ENCODE data around the gene LAMA5. TPM values are rescaled to one million over a fixed set of nuclear protein-coding genes. Genes with fewer than 3 reads are reported as not detected.

The LAMA5 gene
- total and polyA plus RNA-seq, 9 donors = 4.7 to 115 (median 42.2) TPM

GRCh38 chr20:62311832-62312661, 55.1 kb downstream of the LAMA5 start:
- no peak overlapping the region for H3K27ac ChIP-seq
- WGBS, 3 donors = 92 to 95% (median 93%) methylated on average over 47 to 60 of the region's 60 CpGs
- H3K36me3 ChIP-seq = no peaks in the 10 kb centered on the region
- H3K4me3 ChIP-seq = no peak overlapping the region
- intact Hi-C loops (cut with DNase I) = loop anchor here in 1 of 4 donors (5.0 kb wide), 1 partner anchor 70 kb away; no protein-coding TSS in a partner anchor
- no peaks in the 10 kb centered on the region for H3K9me3 ChIP-seq
- H3K4me1 ChIP-seq (ENCODE audit: insufficient read depth) = peaks cover 1% of the 10 kb centered on the region
- no peak for DNase-seq
- H3K27me3 ChIP-seq = no peaks in the 10 kb centered on the region
- TF ChIP-seq, protein P1, sequence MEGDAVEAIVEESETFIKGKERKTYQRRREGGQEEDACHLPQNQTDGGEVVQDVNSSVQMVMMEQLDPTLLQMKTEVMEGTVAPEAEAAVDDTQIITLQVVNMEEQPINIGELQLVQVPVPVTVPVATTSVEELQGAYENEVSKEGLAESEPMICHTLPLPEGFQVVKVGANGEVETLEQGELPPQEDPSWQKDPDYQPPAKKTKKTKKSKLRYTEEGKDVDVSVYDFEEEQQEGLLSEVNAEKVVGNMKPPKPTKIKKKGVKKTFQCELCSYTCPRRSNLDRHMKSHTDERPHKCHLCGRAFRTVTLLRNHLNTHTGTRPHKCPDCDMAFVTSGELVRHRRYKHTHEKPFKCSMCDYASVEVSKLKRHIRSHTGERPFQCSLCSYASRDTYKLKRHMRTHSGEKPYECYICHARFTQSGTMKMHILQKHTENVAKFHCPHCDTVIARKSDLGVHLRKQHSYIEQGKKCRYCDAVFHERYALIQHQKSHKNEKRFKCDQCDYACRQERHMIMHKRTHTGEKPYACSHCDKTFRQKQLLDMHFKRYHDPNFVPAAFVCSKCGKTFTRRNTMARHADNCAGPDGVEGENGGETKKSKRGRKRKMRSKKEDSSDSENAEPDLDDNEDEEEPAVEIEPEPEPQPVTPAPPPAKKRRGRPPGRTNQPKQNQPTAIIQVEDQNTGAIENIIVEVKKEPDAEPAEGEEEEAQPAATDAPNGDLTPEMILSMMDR (IDR thresholded peaks at IDR 0.05) = no peak
- TF ChIP-seq EP300 (IDR thresholded peaks at IDR 0.05) = no peak
- TF ChIP-seq POLR2A (IDR thresholded peaks at IDR 0.05) = no peak

DNA sequence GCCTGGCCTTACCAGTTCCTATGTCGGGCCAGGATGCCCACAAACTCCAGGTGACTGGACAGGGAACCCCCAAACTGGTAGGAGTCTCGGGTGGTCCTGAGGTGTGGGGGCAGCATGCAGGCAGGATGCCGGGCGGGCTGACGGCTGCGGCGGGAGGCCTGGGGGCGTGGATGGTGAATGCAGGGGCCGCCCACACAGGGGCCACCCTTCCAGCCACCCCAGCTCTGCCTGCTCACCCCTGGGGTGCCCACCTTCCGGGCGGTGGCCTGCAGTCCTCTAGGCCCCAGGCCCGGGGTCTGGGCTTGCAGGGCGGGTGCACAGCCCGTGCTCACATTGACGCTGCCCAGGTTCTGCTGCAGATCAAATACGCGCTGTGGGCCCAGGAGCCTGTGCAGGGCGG, 56.0 kb downstream of the LAMA5 start:
- Histone ChIP-seq H3K27ac (peak overlapping the region in 1 of 2 donors; percentile 77), H3K36me3 (no peaks in the 10 kb centered on the region), H3K9me3 (no peaks in the 10 kb centered on the region), H3K4me1 (ENCODE audit: insufficient read depth) (no peaks in the 10 kb centered on the region), H3K4me3 (no peak overlapping the region), H3K27me3 (no peaks in the 10 kb centered on the region)
- DNase-seq = no peak
- intact Hi-C loops (cut with DNase I) = loop anchor here in 1 of 4 donors (5.0 kb wide), 1 partner anchor 71 kb away; no protein-coding TSS in a partner anchor
- WGBS, 3 donors = 84 to 88% (median 85%) methylated on average over 18 of the region's 18 CpGs
- TF ChIP-seq, protein P1 (IDR thresholded peaks at IDR 0.05) = no peak
- TF ChIP-seq POLR2A (IDR thresholded peaks at IDR 0.05) (no peak), EP300 (IDR thresholded peaks at IDR 0.05) (no peak)

GRCh38 chr20:62310757-62311121, 56.4 kb downstream of the LAMA5 start:
- no peaks in the 10 kb centered on the region for H3K4me1 ChIP-seq (ENCODE audit: insufficient read depth)
- H3K27ac ChIP-seq = peak overlapping the region; percentile 20 to 77
- intact Hi-C loops (cut with DNase I) = loop anchor here in 1 of 4 donors (5.0 kb wide), 1 partner anchor 72 kb away; no protein-coding TSS in a partner anchor
- DNase-seq = peak in 3 of 5 donors; percentile 63 to 70 (median 65)
- TF ChIP-seq, protein P1 (IDR thresholded peaks at IDR 0.05) = no peak
- TF ChIP-seq EP300 (IDR thresholded peaks at IDR 0.05) (no peak), POLR2A (IDR thresholded peaks at IDR 0.05) (no peak)
- no peak overlapping the region for H3K4me3 ChIP-seq
- no peaks in the 10 kb centered on the region for H3K36me3 ChIP-seq
- WGBS, 3 donors = 40 to 53% (median 50%) methylated on average over 25 of the region's 25 CpGs
- no peaks in the 10 kb centered on the region for H3K27me3 ChIP-seq
- no peaks in the 10 kb centered on the region for H3K9me3 ChIP-seq

DNA sequence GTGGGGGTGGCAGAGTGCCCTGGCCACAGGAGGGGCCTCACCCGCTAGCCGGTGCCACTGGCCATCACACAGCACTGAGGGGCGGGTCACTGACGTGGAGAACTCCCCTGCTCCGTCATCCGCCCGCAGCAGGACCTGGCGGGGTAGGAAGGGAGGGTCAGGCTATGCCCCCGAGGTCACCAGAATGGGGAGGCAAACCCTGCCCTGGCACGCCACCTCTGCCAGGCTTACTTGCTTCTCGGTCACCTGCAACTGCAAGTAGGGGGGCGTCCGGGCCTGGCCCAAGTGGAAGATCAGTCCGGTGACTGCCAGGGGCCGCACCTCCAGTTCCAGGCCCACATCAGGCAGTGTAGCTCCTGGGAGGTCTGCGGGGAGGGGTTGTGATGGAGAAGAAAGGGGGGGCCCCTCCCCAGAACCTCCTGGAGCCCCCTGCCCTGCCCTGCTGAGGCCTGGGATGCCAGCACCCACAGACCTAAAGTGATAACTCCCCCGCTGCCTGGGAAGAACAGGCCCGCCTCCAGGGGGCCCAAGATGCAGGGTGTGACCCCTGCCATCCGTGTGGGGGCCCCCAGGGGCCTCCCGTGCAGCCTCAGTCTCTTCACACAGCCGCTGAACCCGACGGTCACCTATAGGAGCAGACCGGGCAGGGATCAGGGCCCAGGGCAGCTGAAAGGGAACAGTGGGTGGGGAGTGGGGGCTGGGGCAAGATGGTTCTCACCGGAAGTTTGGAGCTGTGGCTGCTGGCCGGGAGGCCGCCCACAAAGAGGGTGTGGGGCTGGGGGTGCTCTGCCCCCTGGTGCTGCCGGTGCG, 57.0 kb downstream of the LAMA5 start:
- no peak overlapping the region for H3K4me3 ChIP-seq
- TF ChIP-seq, protein P1 (IDR thresholded peaks at IDR 0.05) = no peak
- TF ChIP-seq POLR2A (IDR thresholded peaks at IDR 0.05) (no peak), EP300 (IDR thresholded peaks at IDR 0.05) (no peak)
- H3K4me1 ChIP-seq (ENCODE audit: insufficient read depth) = no peaks in the 10 kb centered on the region
- 70 to 75% (median 70%) methylated on average over 29 of the region's 29 CpGs for WGBS, 3 donors
- no peaks in the 10 kb centered on the region for H3K36me3 ChIP-seq
- no peaks in the 10 kb centered on the region for H3K9me3 ChIP-seq
- peak overlapping the region; percentile 20 to 77 for H3K27ac ChIP-seq
- H3K27me3 ChIP-seq = no peaks in the 10 kb centered on the region
- intact Hi-C loops (cut with DNase I) = loop anchor here in 2 of 4 donors (5.0 to 10.0 kb wide), 3 partner anchors 55 to 295 kb away; partner anchors contain the start of gene LAMA5 (in 1 of the 2)
- peak in 2 of 5 donors; percentile 31 to 69 for DNase-seq

All from ovary (tissue), 9 donors.